Hepatocyte (in vitro differentiated cells): Measurements from ENCODE around the gene HSF2BP. TPM values are rescaled to one million over a fixed set of nuclear protein-coding genes. Genes with fewer than 3 reads are reported as not detected.

Experiments used
- DNase-seq: peaks from one replicate; pipeline ENCODE4 v3.0.0-alpha.2; 2016; ENCODE audit warnings: low spot score
- H2AFZ ChIP-seq: fragments of 200-600 bp; sonication (generic); 2 replicates; pipeline ENCODE4 v1.6.0; 2016; ENCODE audit warnings: antibody characterized with exemption, mild to moderate bottlenecking
- H3K27ac ChIP-seq: fragments of 200-600 bp; sonication (generic); 2 replicates; pipeline ENCODE4 v1.5.1; 2016; ENCODE audit warnings: mild to moderate bottlenecking
- H3K27me3 ChIP-seq: fragments of 200-600 bp; sonication (generic); 2 replicates; pipeline ENCODE4 v1.6.1; 2016
- H3K36me3 ChIP-seq: fragments of 200-600 bp; sonication (generic); replicated peaks from 2 replicates; pipeline ENCODE4 v1.5.1; 2016; ENCODE audit warnings: low read depth; ENCODE audit not compliant: insufficient read depth
- H3K4me1 ChIP-seq: fragments of 200-600 bp; sonication (generic); 2 replicates; pipeline ENCODE4 v1.5.1; 2016; ENCODE audit warnings: mild to moderate bottlenecking, moderate library complexity; ENCODE audit not compliant: insufficient read depth
- H3K4me2 ChIP-seq: fragments of 200-600 bp; sonication (generic); 2 replicates; pipeline ENCODE4 v1.6.0; 2016
- H3K4me3 ChIP-seq: fragments of 200-600 bp; sonication (generic); 2 replicates; pipeline ENCODE4 v1.5.1; 2016; ENCODE audit warnings: mild to moderate bottlenecking
- H3K79me2 ChIP-seq: fragments of 200-600 bp; sonication (generic); 2 replicates; pipeline ENCODE4 v1.6.0; 2017; ENCODE audit warnings: mild to moderate bottlenecking
- H3K9me2 ChIP-seq: fragments of 200-600 bp; sonication (generic); replicated peaks from 2 replicates; pipeline ENCODE4 v1.6.0; 2017; ENCODE audit warnings: mild to moderate bottlenecking; ENCODE audit not compliant: insufficient read depth
- H3K9me3 ChIP-seq: fragments of 200-600 bp; sonication (generic); 2 replicates; pipeline ENCODE4 v1.5.1; 2016; ENCODE audit warnings: low read depth, mild to moderate bottlenecking
- H4K20me1 ChIP-seq: fragments of 200-600 bp; sonication (generic); 2 replicates; pipeline ENCODE4 v1.6.0; 2016; ENCODE audit warnings: mild to moderate bottlenecking; ENCODE audit not compliant: insufficient read depth, poor library complexity, severe bottlenecking
- CTCF ChIP-seq: fragments of 200-600 bp; sonication (generic); IDR thresholded peaks from 2 replicates; pipeline ENCODE4 v1.5.1; 2016; ENCODE audit warnings: antibody characterized with exemption, mild to moderate bottlenecking; ENCODE audit not compliant: poor library complexity
- EZH2 ChIP-seq: fragments of 200-600 bp; sonication (generic); IDR thresholded peaks from 2 replicates; pipeline ENCODE4 v1.6.1; 2016; ENCODE audit warnings: antibody characterized with exemption, mild to moderate bottlenecking, borderline replicate concordance
- EZH2phosphoT487 ChIP-seq: fragments of 200-600 bp; sonication (generic); IDR thresholded peaks from one replicate; pipeline ENCODE4 v1.6.1; 2018; ENCODE audit warnings: antibody characterized with exemption, mild to moderate bottlenecking, low read depth, moderate library complexity; ENCODE audit not compliant: unreplicated experiment, severe bottlenecking
- WGBS: methylation state at CpG from one replicate; pipeline ENCODE4 v1.1.6; 2016; ENCODE audit warnings: low lambda C conversion rate; ENCODE audit errors: missing lambda C conversion rate; 5-methylcytosine and 5-hydroxymethylcytosine counted together
- polyA plus RNA-seq: library from polyadenylated mRNA; unstranded; fragments of >200 nt; fragmentation: Nextera tagmentation; extraction: Ambion mirVana; gene quantifications from 2 replicates; pipeline ENCODE4 v1.2.1, GENCODE V29; 2016
- total RNA-seq: library from RNA; depleted of rRNA; stranded (reverse); fragments of >200 nt; gene quantifications from 2 replicates; pipeline ENCODE4 v1.2.3, GENCODE V29; 2014

HSF2BP gene
- total and polyA plus RNA-seq, 2 experiments from 2014 or later: 1.3 to 1.4 TPM

- no peaks in the 10 kb centered on the region for H3K27me3 ChIP-seq
- TF ChIP-seq CTCF: no peak
- no peak for TF ChIP-seq EZH2phosphoT487
- TF ChIP-seq EZH2: no peak
- H3K36me3 ChIP-seq: no peaks in the 10 kb centered on the region
- no peaks in the 10 kb centered on the region for H4K20me1 ChIP-seq
- H3K27ac ChIP-seq: peak overlapping the region; percentile 65
- peak overlapping the region; percentile 35 for H3K4me2 ChIP-seq
- WGBS: 52% methylated on average over 29 of the region's 29 CpGs
- H3K9me2 ChIP-seq: no peaks in the 10 kb centered on the region
- H3K4me1 ChIP-seq: peaks cover 14% of the 10 kb centered on the region
- H3K9me3 ChIP-seq: no peaks in the 10 kb centered on the region
- H3K4me3 ChIP-seq: no peak overlapping the region
- H2AFZ ChIP-seq: no peak overlapping the region
- DNase-seq: peak; percentile 65
- no peaks in the 10 kb centered on the region for H3K79me2 ChIP-seq
These were observed 44.0 kb upstream of the HSF2BP start for GRCh38 chr21:43703035-43703880.

- 68% methylated on average over 12 of the region's 12 CpGs for WGBS
- no peak overlapping the region for H3K4me3 ChIP-seq
- H3K79me2 ChIP-seq: no peaks in the 10 kb centered on the region
- no peaks in the 10 kb centered on the region for H3K36me3 ChIP-seq
- H3K27me3 ChIP-seq: no peaks in the 10 kb centered on the region
- no peaks in the 10 kb centered on the region for H3K9me3 ChIP-seq
- TF ChIP-seq CTCF: no peak
- peak overlapping the region; percentile 65 for H3K27ac ChIP-seq
- H3K4me2 ChIP-seq: peak overlapping the region; percentile 35
- no peaks in the 10 kb centered on the region for H4K20me1 ChIP-seq
- H2AFZ ChIP-seq: no peak overlapping the region
- no peaks in the 10 kb centered on the region for H3K9me2 ChIP-seq
- no peak for DNase-seq
- peaks cover 14% of the 10 kb centered on the region for H3K4me1 ChIP-seq
These were observed 43.4 kb upstream of the HSF2BP start for GRCh38 chr21:43702785-43703034.

GRCh38 chr21:43701936-43702784 is 42.9 kb upstream of the HSF2BP start:
- Histone ChIP-seq H3K36me3 (no peaks in the 10 kb centered on the region), H3K9me2 (no peaks in the 10 kb centered on the region), H2AFZ (no peak overlapping the region), H3K9me3 (no peaks in the 10 kb centered on the region), H3K27ac (peak overlapping the region; percentile 65), H4K20me1 (no peaks in the 10 kb centered on the region), H3K4me2 (peak overlapping the region; percentile 35), H3K79me2 (no peaks in the 10 kb centered on the region), H3K4me1 (peaks cover 14% of the 10 kb centered on the region), H3K4me3 (no peak overlapping the region), H3K27me3 (no peaks in the 10 kb centered on the region)
- DNase-seq: no peak
- WGBS: 89% methylated on average over 27 of the region's 29 CpGs
- no peak for TF ChIP-seq EZH2phosphoT487
- no peak for TF ChIP-seq CTCF
- TF ChIP-seq EZH2: no peak
